ENCODE results near the gene MACROD1.

GRCh38 chr11:64132191-64132771 lies 33.6 kb downstream of the MACROD1 start:
- no peak for TF ChIP-seq NR2C1 (IDR thresholded peaks at IDR 0.05)
- TF ChIP-seq PKNOX1 (IDR thresholded peaks at IDR 0.05), result no peak
- TF ChIP-seq ATF2 (IDR thresholded peaks at IDR 0.05; ENCODE audit: low read length), result no peak
- no peak for TF ChIP-seq EED (IDR thresholded peaks at IDR 0.05; ENCODE audit: low read depth)
- no peak for TF ChIP-seq MLLT1 (IDR thresholded peaks at IDR 0.05)
- TF ChIP-seq, protein P1, sequence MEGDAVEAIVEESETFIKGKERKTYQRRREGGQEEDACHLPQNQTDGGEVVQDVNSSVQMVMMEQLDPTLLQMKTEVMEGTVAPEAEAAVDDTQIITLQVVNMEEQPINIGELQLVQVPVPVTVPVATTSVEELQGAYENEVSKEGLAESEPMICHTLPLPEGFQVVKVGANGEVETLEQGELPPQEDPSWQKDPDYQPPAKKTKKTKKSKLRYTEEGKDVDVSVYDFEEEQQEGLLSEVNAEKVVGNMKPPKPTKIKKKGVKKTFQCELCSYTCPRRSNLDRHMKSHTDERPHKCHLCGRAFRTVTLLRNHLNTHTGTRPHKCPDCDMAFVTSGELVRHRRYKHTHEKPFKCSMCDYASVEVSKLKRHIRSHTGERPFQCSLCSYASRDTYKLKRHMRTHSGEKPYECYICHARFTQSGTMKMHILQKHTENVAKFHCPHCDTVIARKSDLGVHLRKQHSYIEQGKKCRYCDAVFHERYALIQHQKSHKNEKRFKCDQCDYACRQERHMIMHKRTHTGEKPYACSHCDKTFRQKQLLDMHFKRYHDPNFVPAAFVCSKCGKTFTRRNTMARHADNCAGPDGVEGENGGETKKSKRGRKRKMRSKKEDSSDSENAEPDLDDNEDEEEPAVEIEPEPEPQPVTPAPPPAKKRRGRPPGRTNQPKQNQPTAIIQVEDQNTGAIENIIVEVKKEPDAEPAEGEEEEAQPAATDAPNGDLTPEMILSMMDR (IDR thresholded peaks at IDR 0.05 in 2 of 3, conservative IDR thresholded peaks at IDR 0.05 in 1 of 3; ENCODE audit: control insufficient read depth in 2 of 3, extremely low read depth in 1 of 3, insufficient read depth in 1 of 3, low read depth in 3 of 3, low read length in 3 of 3), result no peak
- TF ChIP-seq EZH2 (IDR thresholded peaks at IDR 0.05; ENCODE audit: borderline replicate concordance, control insufficient read depth, low read depth, low read length), result no peak
- TF ChIP-seq, protein P2, sequence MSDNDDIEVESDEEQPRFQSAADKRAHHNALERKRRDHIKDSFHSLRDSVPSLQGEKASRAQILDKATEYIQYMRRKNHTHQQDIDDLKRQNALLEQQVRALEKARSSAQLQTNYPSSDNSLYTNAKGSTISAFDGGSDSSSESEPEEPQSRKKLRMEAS (IDR thresholded peaks at IDR 0.05; ENCODE audit: low read depth, low read length), result no peak
- no peak for TF ChIP-seq POLR2A (IDR thresholded peaks at IDR 0.05; ENCODE audit: low read depth, low read length)
- TF ChIP-seq ATF7 (IDR thresholded peaks at IDR 0.05; ENCODE audit: low read depth), result no peak

Measured in GM12878 (cell line).